Spleen (tissue), 7 donors: Measurements from ENCODE around the gene BMP3.

Source experiments
- POLR2A ChIP-seq, 3 donors: fragments of 450-650 bp; IDR thresholded peaks; one replicate each; pipeline ENCODE4 v1.5.1; 2017; ENCODE audit warnings: antibody characterized with exemption in 3 of 3, mild to moderate bottlenecking in 1 of 3
- POLR2AphosphoS5 ChIP-seq, 3 donors: sonication (generic); formaldehyde crosslinking; IDR thresholded peaks; one replicate each; pipeline ENCODE4 v1.5.1; 2017; ENCODE audit warnings: antibody characterized with exemption in 3 of 3
- TF ChIP-seq, protein P1 (sequence below), 11 experiments: fragments of 200-600 bp in 7 of 11; fragments of 450-650 bp in 4 of 11; sonication (generic) in 4 of 11; IDR thresholded peaks in 8 of 11; conservative IDR thresholded peaks in 3 of 11; 1 replicate in 7 of 11; 2 replicates in 4 of 11; pipeline versions ENCODE4 v1.4.0 to v1.8.0; 2016 to 2021; ENCODE audit warnings: antibody characterized with exemption in 11 of 11, inconsistent platforms in 4 of 11, mild to moderate bottlenecking in 1 of 11
- donor health status: DM: no; HTN: no; CAD: no; lungs with moderate emphysema.
- donor health status: DM: no; HTN: no; CAD: no.
- donor health status: DM: no; HTN: no; CAD: no.

- TF ChIP-seq, protein P1, sequence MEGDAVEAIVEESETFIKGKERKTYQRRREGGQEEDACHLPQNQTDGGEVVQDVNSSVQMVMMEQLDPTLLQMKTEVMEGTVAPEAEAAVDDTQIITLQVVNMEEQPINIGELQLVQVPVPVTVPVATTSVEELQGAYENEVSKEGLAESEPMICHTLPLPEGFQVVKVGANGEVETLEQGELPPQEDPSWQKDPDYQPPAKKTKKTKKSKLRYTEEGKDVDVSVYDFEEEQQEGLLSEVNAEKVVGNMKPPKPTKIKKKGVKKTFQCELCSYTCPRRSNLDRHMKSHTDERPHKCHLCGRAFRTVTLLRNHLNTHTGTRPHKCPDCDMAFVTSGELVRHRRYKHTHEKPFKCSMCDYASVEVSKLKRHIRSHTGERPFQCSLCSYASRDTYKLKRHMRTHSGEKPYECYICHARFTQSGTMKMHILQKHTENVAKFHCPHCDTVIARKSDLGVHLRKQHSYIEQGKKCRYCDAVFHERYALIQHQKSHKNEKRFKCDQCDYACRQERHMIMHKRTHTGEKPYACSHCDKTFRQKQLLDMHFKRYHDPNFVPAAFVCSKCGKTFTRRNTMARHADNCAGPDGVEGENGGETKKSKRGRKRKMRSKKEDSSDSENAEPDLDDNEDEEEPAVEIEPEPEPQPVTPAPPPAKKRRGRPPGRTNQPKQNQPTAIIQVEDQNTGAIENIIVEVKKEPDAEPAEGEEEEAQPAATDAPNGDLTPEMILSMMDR (IDR thresholded peaks at IDR 0.05 in 8 of 11, conservative IDR thresholded peaks at IDR 0.05 in 3 of 11) = no peak
- TF ChIP-seq POLR2AphosphoS5 (IDR thresholded peaks at IDR 0.05) (no peak), POLR2A (IDR thresholded peaks at IDR 0.05) (no peak)
These were observed 2.5 kb downstream of the BMP3 start for GRCh38 chr4:81032771-81033684.
